Inferior parietal cortex (tissue), 1 donor: ENCODE measurements around the gene AKAP13.
"Not testable (repeated sequence)": the region's sequence is repeated elsewhere in the genome, so short reads cannot be mapped to it uniquely, and the experiment has no call there.

Experiments used
- DNase-seq: peaks from one replicate; pipeline ENCODE4 v3.0.0-alpha.2; 2016; ENCODE audit errors: extremely low spot score

AKAP13 gene, protein sequence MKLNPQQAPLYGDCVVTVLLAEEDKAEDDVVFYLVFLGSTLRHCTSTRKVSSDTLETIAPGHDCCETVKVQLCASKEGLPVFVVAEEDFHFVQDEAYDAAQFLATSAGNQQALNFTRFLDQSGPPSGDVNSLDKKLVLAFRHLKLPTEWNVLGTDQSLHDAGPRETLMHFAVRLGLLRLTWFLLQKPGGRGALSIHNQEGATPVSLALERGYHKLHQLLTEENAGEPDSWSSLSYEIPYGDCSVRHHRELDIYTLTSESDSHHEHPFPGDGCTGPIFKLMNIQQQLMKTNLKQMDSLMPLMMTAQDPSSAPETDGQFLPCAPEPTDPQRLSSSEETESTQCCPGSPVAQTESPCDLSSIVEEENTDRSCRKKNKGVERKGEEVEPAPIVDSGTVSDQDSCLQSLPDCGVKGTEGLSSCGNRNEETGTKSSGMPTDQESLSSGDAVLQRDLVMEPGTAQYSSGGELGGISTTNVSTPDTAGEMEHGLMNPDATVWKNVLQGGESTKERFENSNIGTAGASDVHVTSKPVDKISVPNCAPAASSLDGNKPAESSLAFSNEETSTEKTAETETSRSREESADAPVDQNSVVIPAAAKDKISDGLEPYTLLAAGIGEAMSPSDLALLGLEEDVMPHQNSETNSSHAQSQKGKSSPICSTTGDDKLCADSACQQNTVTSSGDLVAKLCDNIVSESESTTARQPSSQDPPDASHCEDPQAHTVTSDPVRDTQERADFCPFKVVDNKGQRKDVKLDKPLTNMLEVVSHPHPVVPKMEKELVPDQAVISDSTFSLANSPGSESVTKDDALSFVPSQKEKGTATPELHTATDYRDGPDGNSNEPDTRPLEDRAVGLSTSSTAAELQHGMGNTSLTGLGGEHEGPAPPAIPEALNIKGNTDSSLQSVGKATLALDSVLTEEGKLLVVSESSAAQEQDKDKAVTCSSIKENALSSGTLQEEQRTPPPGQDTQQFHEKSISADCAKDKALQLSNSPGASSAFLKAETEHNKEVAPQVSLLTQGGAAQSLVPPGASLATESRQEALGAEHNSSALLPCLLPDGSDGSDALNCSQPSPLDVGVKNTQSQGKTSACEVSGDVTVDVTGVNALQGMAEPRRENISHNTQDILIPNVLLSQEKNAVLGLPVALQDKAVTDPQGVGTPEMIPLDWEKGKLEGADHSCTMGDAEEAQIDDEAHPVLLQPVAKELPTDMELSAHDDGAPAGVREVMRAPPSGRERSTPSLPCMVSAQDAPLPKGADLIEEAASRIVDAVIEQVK (N-terminal part only)

GRCh38 chr15:85380217-85380811, at the start of gene AKAP13:
AKAP13 (plus strand) TSS chr15:85380603; CDS start chr15:85485721, 105,118 bp downstream.
- peak; percentile 85 for DNase-seq

DNA sequence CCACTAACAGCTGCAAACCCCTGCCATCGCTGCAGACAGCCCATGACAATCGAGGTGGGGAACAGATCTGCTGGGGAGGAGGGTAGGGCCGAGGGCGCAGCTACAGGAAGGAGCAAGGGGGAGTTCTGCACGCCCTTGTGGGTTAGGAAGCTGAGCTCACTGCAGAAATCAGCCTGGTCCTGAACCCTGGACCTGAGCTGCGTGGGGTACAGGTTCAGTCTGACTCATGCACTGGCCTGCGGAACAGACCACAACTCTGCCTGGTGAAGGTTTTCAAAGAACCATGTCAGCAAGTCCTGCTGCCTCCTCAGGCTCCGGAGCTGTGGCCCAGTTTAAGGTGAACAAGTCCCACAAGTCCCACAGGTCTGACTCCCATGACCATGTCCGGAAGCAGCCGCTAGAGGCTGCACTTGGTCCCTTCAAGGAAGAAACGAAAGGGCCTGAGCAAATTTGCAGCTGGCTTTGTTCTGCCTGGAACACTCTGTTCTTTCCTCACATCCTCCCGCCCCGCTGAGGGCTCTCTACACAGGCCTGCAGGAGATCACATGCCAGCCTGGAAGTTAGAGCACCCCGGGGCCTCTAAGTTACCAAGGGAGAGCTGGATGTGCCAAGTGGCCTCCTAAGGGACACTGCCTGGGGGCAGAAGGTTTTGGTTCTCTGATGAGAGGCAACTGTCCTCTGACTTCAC, 49.4 kb upstream of the AKAP13 start:
- DNase-seq: peak; percentile 30

- no peak for DNase-seq
Observed at GRCh38 chr15:85331655-85332285, 48.6 kb upstream of the AKAP13 start.

- no peak for DNase-seq
Observed at GRCh38 chr15:85333132-85333831, 47.1 kb upstream of the AKAP13 start.

- no peak for DNase-seq
Observed at GRCh38 chr15:85334241-85334640, 46.2 kb upstream of the AKAP13 start.

- no peak for DNase-seq
Observed at GRCh38 chr15:85335193-85335942, 45.0 kb upstream of the AKAP13 start.

- no peak for DNase-seq
Observed at GRCh38 chr15:85336880-85337279, 43.5 kb upstream of the AKAP13 start.

DNA sequence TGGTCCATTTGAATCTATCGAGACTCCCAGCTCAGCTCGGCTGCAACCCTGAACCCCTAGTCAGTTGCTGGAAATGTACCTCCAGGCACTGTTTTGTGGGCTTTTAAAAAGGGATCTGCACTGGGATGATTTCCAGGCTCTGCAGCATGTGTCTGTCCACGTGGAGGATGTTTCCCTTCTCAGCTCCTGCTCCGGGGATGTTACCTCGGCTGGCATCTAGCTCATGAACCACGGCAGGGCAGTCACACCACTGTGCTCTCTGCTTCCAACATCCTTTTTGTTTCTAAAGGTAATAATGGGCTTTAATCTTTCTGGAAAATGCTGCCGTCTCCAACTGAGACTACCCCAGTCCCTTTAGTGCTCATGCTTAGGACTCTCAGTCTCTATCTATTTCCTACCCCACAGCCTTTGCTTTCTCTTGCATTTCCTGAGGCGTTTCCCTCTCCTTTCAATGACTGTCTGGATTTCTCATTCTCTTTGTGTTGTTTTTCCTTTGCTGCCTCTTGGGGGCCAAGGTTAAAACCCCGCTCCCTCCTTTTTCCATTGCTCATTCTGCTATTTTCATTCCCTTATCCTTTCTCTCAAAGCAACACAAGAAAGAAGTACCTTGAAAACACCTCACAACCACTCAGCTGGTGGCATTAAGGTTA, 42.9 kb upstream of the AKAP13 start:
- DNase-seq: no peak

DNA sequence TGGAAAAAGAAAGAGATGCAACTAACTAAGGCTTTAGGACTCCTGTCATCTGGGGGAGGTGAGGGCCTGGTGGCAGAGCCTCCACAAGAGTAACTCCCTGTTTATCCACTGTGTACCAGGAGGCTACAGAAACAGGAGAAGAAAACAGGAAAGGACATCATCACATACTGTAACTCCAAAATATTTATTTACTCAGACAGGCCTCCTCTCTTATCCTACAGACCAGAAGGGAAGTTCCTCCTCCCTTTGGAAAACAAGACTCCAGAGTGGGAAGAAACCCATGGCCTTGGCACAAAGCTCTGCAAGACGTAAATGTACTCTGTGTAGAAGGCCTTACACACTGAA, 40.1 kb upstream of the AKAP13 start:
- DNase-seq: no peak

GRCh38 chr15:85340852-85341251, 39.6 kb upstream of the AKAP13 start:
- DNase-seq: no peak

- DNase-seq: not testable (repeated sequence)
Observed at GRCh38 chr15:85342163-85342562, 38.2 kb upstream of the AKAP13 start.

- DNase-seq: not testable (repeated sequence)
Observed at GRCh38 chr15:85343443-85343842, 37.0 kb upstream of the AKAP13 start.

- DNase-seq: not testable (repeated sequence)
Observed at GRCh38 chr15:85344241-85344640, 36.2 kb upstream of the AKAP13 start.

GRCh38 chr15:85344653-85345114, 35.7 kb upstream of the AKAP13 start:
- not testable (repeated sequence) for DNase-seq

DNA sequence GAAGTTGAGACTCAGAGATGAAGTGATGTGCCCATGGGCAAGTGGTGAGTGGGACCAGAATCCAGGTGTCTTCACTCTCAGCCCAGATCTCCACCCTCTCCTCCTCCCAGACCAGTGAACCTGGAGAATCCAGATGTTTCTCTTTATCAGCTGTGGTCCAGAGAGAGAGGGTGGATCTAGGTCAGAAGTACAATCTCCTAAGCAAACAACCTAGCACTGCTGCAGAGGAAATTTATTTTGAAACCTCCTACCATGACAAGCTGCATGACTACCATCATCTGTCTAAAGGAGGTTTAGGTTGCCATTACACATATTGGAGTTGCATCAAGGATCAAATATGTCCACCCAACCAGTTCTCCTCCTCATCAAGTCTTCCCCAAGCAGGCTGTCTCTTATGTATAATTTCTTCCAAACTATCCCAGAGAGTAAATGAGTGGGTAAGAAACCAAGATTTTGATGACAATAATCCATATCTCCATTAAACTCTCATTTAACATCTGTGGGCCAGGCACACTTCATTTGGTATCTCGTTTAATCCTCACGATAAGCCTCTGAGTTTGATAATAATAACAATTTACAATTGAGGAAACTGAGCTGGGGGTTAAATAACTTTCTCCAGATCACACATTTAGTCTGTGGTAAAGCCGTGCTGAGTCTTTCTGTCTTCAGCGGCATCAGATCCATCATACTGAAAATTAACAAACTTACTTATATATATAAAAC, 35.0 kb upstream of the AKAP13 start:
- DNase-seq: not testable (repeated sequence)

DNA sequence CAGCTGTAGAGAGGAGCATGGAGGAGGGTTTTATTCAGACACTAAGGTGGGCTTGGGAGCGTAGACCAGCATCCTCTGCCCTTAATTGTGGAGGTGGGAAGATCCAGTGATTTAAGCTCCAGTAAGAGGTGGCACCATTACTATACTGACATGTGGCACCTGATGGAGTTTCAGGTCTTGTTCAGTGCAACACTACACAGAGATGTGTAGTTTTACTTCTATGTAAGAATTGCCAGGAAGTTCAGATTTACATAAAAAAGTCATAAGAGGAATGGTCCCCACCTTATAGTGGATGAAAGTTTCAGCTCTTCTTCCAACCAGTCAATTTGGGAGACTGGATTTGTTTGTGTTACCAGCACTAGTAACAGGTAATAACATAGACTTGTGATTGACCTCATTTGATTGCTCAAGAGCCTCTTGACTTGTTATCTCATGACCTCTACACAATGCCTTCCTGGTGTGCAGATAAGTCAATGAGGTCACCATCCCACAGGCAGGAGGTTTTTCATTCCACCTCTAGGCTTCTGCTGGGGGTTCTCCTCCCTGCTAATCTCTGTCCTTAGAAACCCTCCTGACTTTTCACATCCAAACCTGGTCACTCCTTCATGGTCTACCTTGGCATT, 33.8 kb upstream of the AKAP13 start:
- DNase-seq: not testable (repeated sequence)
